Heart left ventricle (tissue), 16 donors: ENCODE measurements around the gene GTF2H4. TPM values are rescaled to one million over a fixed set of nuclear protein-coding genes. Genes with fewer than 3 reads are reported as not detected.
"Not testable (repeated sequence)": the region's sequence is repeated elsewhere in the genome, so short reads cannot be mapped to it uniquely, and the experiment has no call there.

Source experiments
- ATAC-seq, 4 donors: fragments of 200-7000 bp; cut with Tn5 transposase; one replicate each; pipeline ENCODE4 v1.9.1; 2020 to 2022; ENCODE audit warnings: moderate library complexity in 4 of 4, mild to moderate bottlenecking in 3 of 4, moderate number of reproducible peaks in 1 of 4
- DNase-seq, 5 donors: peaks; one replicate each; pipeline ENCODE4 v3.0.0-alpha.2; 2020
- H3K27ac ChIP-seq, 12 donors: fragments of 200-600 bp; sonication (generic) in 4 of 12; one replicate each; pipeline versions ENCODE4 v1.5.0 to v1.8.0; 2016 to 2022; ENCODE audit warnings: mild to moderate bottlenecking in 2 of 12
- H3K27me3 ChIP-seq, 9 donors: fragments of 200-600 bp; sonication (generic) in 2 of 9; one replicate each; pipeline versions ENCODE4 v1.5.1 to v1.8.0; 2016 to 2022; ENCODE audit warnings: mild to moderate bottlenecking in 3 of 9
- H3K36me3 ChIP-seq, 9 donors: fragments of 200-600 bp; sonication (generic) in 2 of 9; one replicate each; pipeline versions ENCODE4 v1.5.0 to v1.8.0; 2018 to 2022; ENCODE audit warnings: mild to moderate bottlenecking in 2 of 9
- H3K4me1 ChIP-seq, 12 donors: fragments of 200-600 bp; sonication (generic) in 4 of 12; one replicate each; pipeline versions ENCODE4 v1.5.0 to v1.8.0; 2016 to 2022; ENCODE audit warnings: mild to moderate bottlenecking in 3 of 12
- H3K4me3 ChIP-seq, 12 donors: fragments of 200-600 bp; sonication (generic) in 4 of 12; one replicate each; pipeline versions ENCODE4 v1.5.0 to v1.8.0; 2017 to 2022; ENCODE audit warnings: mild to moderate bottlenecking in 9 of 12, moderate library complexity in 4 of 12
- H3K9me3 ChIP-seq, 12 donors: fragments of 200-600 bp; sonication (generic) in 4 of 12; one replicate each; pipeline versions ENCODE4 v1.5.0 to v1.8.0; 2016 to 2022; ENCODE audit warnings: mild to moderate bottlenecking in 1 of 12
- CTCF ChIP-seq, 12 donors: fragments of 200-600 bp; sonication (generic) in 4 of 12; IDR thresholded peaks; one replicate each; pipeline versions ENCODE4 v1.5.0 to v1.8.0; 2018 to 2022; ENCODE audit warnings: antibody characterized with exemption in 12 of 12, mild to moderate bottlenecking in 5 of 12
- POLR2A ChIP-seq, 2 donors: fragments of 450-650 bp; IDR thresholded peaks; one replicate each; pipeline ENCODE4 v1.6.1; 2017; ENCODE audit warnings: antibody characterized with exemption in 2 of 2, mild to moderate bottlenecking in 2 of 2, moderate library complexity in 2 of 2
- WGBS, 4 donors: extraction: QIAGEN DNeasy Blood & Tissue Kit in 2 of 4; methylation state at CpG; one replicate each; pipeline versions ENCODE4 v1.1.5 to v1.1.7; 2013 to 2018; 5-methylcytosine and 5-hydroxymethylcytosine counted together
- intact Hi-C, 10 donors: fragments of 100-400 bp; cut with DNase I; formaldehyde crosslinking; loops; one replicate each; pipeline versions ENCODE4 v1.11.1 to v1.14.2; 2022
- polyA plus RNA-seq, 2 donors: library from polyadenylated mRNA; stranded (reverse); fragments of 200-250 nt; gene quantifications; one replicate each; pipeline ENCODE4 v1.2.3, GENCODE V29; 2013
- total RNA-seq, 9 donors: library from RNA; depleted of rRNA in 2 of 9; stranded (reverse); fragments of >200 nt in 2 of 9; fragmentation: NEBNext Ultra II Directional in 3 of 9; extraction: Animal tissue kit (Norgen Biotek cat#: 25700) in 3 of 9; gene quantifications; one replicate each; pipeline versions ENCODE4 v1.1.0 to v1.2.4, GENCODE V29; 2016 to 2023
- donor health status: ischemic (EF 13 %, LVEDD 7.1; RV severe dilation, severe dysfunction).
- donor health status: healthy with polysubstance abuse.
- donor health status: DM: no; HTN: yes; CAD: no.
- donor health status: DM: no; HTN: no; CAD: no.
- donor health status: ischemic (EF 25% LVEDD 6.9; RV normal size, moderate dysfunction).
- donor health status: ischemic (EF 25% LVEDD 5.7; RV mildly dilated, moderate dysfunction).
- donor health status: healthy.
- donor health status: DM: yes; HTN: yes; CAD: no.
- donor health status: ischemic (EF 35%, LVEDD 5.7; RV mildly dilated, moderate dysfunction).
- donor health status: nonischemic (EF 11% LVEDD 7.7; RV severe dilation, severe dysfunction).
- donor health status: DM: yes; HTN: yes; CAD: no.
- donor health status: PGD.
- donor health status: ischemic (EF 29% LVEDD 5.4; RV normal size, mild dysfunction).
- donor health status: nonischemic (EF 23%, LVEDD 6.1; RV moderate dilation, normal function).

GTF2H4 gene
- total and polyA plus RNA-seq, 11 donors = 4.2 to 22.4 (median 14.7) TPM

- no peak for TF ChIP-seq POLR2A (IDR thresholded peaks at IDR 0.05)
- TF ChIP-seq CTCF (IDR thresholded peaks at IDR 0.05) = no peak
- no peaks in the 10 kb centered on the region for H3K9me3 ChIP-seq
- no peak for DNase-seq
- no peak overlapping the region for H3K4me3 ChIP-seq
- H3K27ac ChIP-seq = no peak overlapping the region
- intact Hi-C loops = loop anchor here in 4 of 10 donors (5.0 to 10.0 kb wide), 6 partner anchors 124 to 276 kb away; no protein-coding TSS in a partner anchor
- WGBS, 4 donors = 95 to 98% (median 95%) methylated on average over 8 of the region's 8 CpGs
- no peaks in the 10 kb centered on the region for H3K27me3 ChIP-seq
- H3K4me1 ChIP-seq = peaks cover 0 to 22% (median 18%) of the 10 kb centered on the region in 12 donors
- H3K36me3 ChIP-seq = peaks cover 0 to 71% (median 65%) of the 10 kb centered on the region in 9 donors
- no peak for ATAC-seq
Observed at GRCh38 chr6:30918670-30919069, 10.7 kb downstream of the GTF2H4 start.

- no peak for ATAC-seq
- Histone ChIP-seq H3K27me3 (no peaks in the 10 kb centered on the region), H3K27ac (no peak overlapping the region), H3K36me3 (peaks cover 0 to 92% (median 85%) of the 10 kb centered on the region in 9 donors), H3K4me1 (peaks cover 0 to 18% (median 0%) of the 10 kb centered on the region in 12 donors), H3K9me3 (no peaks in the 10 kb centered on the region), H3K4me3 (no peak overlapping the region)
- 88 to 94% (median 91%) methylated on average over 7 of the region's 7 CpGs for WGBS, 4 donors
- TF ChIP-seq CTCF (IDR thresholded peaks at IDR 0.05) = no peak
- TF ChIP-seq POLR2A (IDR thresholded peaks at IDR 0.05) = no peak
- no peak for DNase-seq
- intact Hi-C loops = loop anchor here in 2 of 10 donors (5.0 to 10.0 kb wide), 2 partner anchors 122 to 125 kb away; no protein-coding TSS in a partner anchor
Observed at GRCh38 chr6:30922447-30922852, 14.4 kb downstream of the GTF2H4 start.

GRCh38 chr6:30924040-30924627 is 16.1 kb downstream of the GTF2H4 start:
- intact Hi-C loops = loop anchor here in 2 of 10 donors (5.0 to 10.0 kb wide), 2 partner anchors 121 to 123 kb away; no protein-coding TSS in a partner anchor
- Histone ChIP-seq H3K4me1 (peaks cover 0 to 18% (median 0%) of the 10 kb centered on the region in 12 donors), H3K36me3 (peaks cover 0 to 76% (median 68%) of the 10 kb centered on the region in 9 donors), H3K27ac (peak overlapping the region in 1 of 12 donors; percentile 34)
- not testable (repeated sequence) for DNase-seq, H3K4me3 ChIP-seq, H3K9me3 ChIP-seq, H3K27me3 ChIP-seq
- ATAC-seq = peak in 3 of 4 donors; percentile 69 to 73 (median 69)
- 77 to 87% (median 82%) methylated on average over 3 to 9 of the region's 9 CpGs for WGBS, 4 donors

GRCh38 chr6:30926644-30927043 is 18.6 kb downstream of the GTF2H4 start:
- Histone ChIP-seq H3K4me1 (peaks cover 0 to 18% (median 0%) of the 10 kb centered on the region in 12 donors), H3K27me3 (no peaks in the 10 kb centered on the region), H3K36me3 (peaks cover 0 to 52% (median 43%) of the 10 kb centered on the region in 9 donors), H3K27ac (peak overlapping the region in 2 of 12 donors; percentile 41 to 49), H3K4me3 (no peak overlapping the region), H3K9me3 (peaks cover 0 to 10% (median 2%) of the 10 kb centered on the region in 12 donors)
- 64 to 81% (median 81%) methylated on average over 4 of the region's 4 CpGs for WGBS, 4 donors
- ATAC-seq = peak; percentile 74 to 88 (median 81)
- intact Hi-C loops = loop anchor here in 1 of 10 donors (10.0 kb wide), 1 partner anchor 118 kb away; no protein-coding TSS in a partner anchor
- peak in 2 of 5 donors; percentile 46 to 55 for DNase-seq
- TF ChIP-seq CTCF (IDR thresholded peaks at IDR 0.05) (no peak), POLR2A (IDR thresholded peaks at IDR 0.05) (no peak)

- H3K36me3 ChIP-seq = peaks cover 0 to 47% (median 38%) of the 10 kb centered on the region in 9 donors
- DNase-seq, ATAC-seq, H3K4me3 ChIP-seq, H3K27me3 ChIP-seq, H3K9me3 ChIP-seq: not testable (repeated sequence)
- peaks cover 0 to 18% (median 0%) of the 10 kb centered on the region in 12 donors for H3K4me1 ChIP-seq
- 92 to 97% (median 95%) methylated on average over 3 of the region's 3 CpGs for WGBS, 4 donors
- H3K27ac ChIP-seq = peak overlapping the region in 2 of 12 donors; percentile 41 to 49
- intact Hi-C loops = loop anchor here in 1 of 10 donors (10.0 kb wide), 1 partner anchor 118 kb away; no protein-coding TSS in a partner anchor
Observed at GRCh38 chr6:30927080-30927479, 19.1 kb downstream of the GTF2H4 start.
